HTR-8/SVneo (cell line): ENCODE measurements around the gene CYREN.
"Not testable (repeated sequence)": the region's sequence is repeated elsewhere in the genome, so short reads cannot be mapped to it uniquely, and the experiment has no call there.

Experiments used
- DNase-seq: peaks from one replicate; pipeline ENCODE4 v3.0.0; 2011; ENCODE audit warnings: low spot score, mixed read lengths; ENCODE audit not compliant: insufficient read length
- FAIRE-seq: peaks from 2 replicates; lab custom pipeline; 2011; peaks lifted over from hg19 to GRCh38; lab: Jason Lieb, UNC

CYREN gene

GRCh38 chr7:135160858-135161653 is 9.5 kb downstream of the CYREN start:
- FAIRE-seq = no peak
- DNase-seq = no peak

GRCh38 chr7:135160098-135160857 is 10.2 kb downstream of the CYREN start:
- FAIRE-seq (no peak), DNase-seq (no peak)

- FAIRE-seq = no peak
- no peak for DNase-seq
Measured at GRCh38 chr7:135159359-135160085, 11.0 kb downstream of the CYREN start.

- FAIRE-seq (no peak), DNase-seq (no peak)
Measured at GRCh38 chr7:135158874-135159273, 11.6 kb downstream of the CYREN start.

GRCh38 chr7:135158141-135158655 is 12.3 kb downstream of the CYREN start:
- no peak for DNase-seq
- no peak for FAIRE-seq

GRCh38 chr7:135156290-135156689 is 14.2 kb downstream of the CYREN start:
- FAIRE-seq = no peak

GRCh38 chr7:135154734-135155133 is 15.8 kb downstream of the CYREN start:
- DNase-seq (no peak), FAIRE-seq (no peak)

More at GRCh38 chr7:135156290-135156689, 14.2 kb downstream of the CYREN start:
- no peak for DNase-seq

- FAIRE-seq (no peak), DNase-seq (no peak)
Measured at GRCh38 chr7:135152442-135152841, 18.1 kb downstream of the CYREN start.

GRCh38 chr7:135151533-135151932 is 19.0 kb downstream of the CYREN start:
- FAIRE-seq (no peak), DNase-seq (no peak)

- FAIRE-seq = no peak
- no peak for DNase-seq
Measured at GRCh38 chr7:135151132-135151531, 19.4 kb downstream of the CYREN start.

- FAIRE-seq (no peak), DNase-seq (no peak)
Measured at GRCh38 chr7:135150072-135150782, 20.3 kb downstream of the CYREN start.

GRCh38 chr7:135147899-135148721 is 22.4 kb downstream of the CYREN start, which contains the start of gene TMEM140:
TMEM140 (plus strand) TSS chr7:135148072; CDS start chr7:135164442, 16,370 bp downstream.
- FAIRE-seq (no peak), DNase-seq (no peak)

- FAIRE-seq (no peak), DNase-seq (no peak)
Measured at GRCh38 chr7:135147341-135147898, 23.1 kb downstream of the CYREN start.

GRCh38 chr7:135143885-135144668 is 26.4 kb downstream of the CYREN start:
- no peak for DNase-seq
- FAIRE-seq = no peak

- DNase-seq (no peak), FAIRE-seq (no peak)
Measured at GRCh38 chr7:135129579-135129978, 40.9 kb downstream of the CYREN start.

GRCh38 chr7:135128931-135129330 is 41.6 kb downstream of the CYREN start:
- DNase-seq = no peak
- FAIRE-seq = no peak

GRCh38 chr7:135124631-135125030 is 45.9 kb downstream of the CYREN start:
- not testable (repeated sequence) for FAIRE-seq, DNase-seq

GRCh38 chr7:135121868-135122267 is 48.6 kb downstream of the CYREN start:
- no peak for DNase-seq
- no peak for FAIRE-seq
